ENCODE measurements around the gene NPHP4. TPM values are rescaled to one million over a fixed set of nuclear protein-coding genes. Genes with fewer than 3 reads are reported as not detected.

Gene NPHP4
- total RNA-seq, 1 donor, result 6.5 TPM

DNA sequence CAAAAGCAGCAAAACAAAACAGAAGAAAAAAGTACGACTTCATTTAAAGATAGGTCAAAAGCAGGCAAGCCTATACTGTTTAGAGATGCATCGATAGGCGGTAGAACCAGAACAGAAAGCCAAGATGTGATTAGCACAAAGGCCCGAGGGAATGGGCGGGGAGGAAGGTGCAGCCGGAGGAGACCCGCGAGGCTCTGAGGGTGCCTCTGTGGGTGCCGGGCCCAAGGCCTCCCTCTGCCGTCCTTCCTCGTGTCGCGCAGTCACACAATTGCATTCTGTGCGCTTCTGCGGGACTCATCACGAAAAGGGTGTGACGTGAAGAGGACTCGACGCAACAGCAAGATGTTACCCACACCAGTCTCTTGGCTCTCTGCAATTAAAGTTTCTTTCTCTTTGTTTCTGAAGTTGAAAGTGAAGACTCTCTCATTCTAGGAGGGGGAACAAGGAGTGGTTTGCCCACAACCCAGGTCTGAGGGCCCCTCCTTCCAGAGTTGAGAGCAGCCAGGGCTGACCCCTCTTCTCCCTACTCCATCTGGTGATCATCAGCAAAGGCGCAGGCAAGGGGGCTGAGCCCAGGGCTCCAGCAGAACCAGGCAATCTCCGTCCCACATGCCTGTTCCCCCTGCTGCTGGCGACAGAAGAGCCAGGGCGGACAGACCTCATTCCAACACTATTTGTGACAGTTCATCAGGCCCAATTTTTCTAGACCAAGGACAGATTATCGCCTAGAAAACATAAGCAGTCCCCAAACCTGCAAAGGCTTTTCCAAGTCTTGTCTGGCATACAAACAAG lies 41.0 kb downstream of the NPHP4 start:
- H3K4me3 ChIP-seq (ENCODE audit: low read depth, low read length), result no peak overlapping the region
- no peak for DNase-seq (ENCODE audit: low read depth)
- no peak for TF ChIP-seq CTCF (IDR thresholded peaks at IDR 0.05; ENCODE audit: insufficient read depth, low read depth, low read length)

DNA sequence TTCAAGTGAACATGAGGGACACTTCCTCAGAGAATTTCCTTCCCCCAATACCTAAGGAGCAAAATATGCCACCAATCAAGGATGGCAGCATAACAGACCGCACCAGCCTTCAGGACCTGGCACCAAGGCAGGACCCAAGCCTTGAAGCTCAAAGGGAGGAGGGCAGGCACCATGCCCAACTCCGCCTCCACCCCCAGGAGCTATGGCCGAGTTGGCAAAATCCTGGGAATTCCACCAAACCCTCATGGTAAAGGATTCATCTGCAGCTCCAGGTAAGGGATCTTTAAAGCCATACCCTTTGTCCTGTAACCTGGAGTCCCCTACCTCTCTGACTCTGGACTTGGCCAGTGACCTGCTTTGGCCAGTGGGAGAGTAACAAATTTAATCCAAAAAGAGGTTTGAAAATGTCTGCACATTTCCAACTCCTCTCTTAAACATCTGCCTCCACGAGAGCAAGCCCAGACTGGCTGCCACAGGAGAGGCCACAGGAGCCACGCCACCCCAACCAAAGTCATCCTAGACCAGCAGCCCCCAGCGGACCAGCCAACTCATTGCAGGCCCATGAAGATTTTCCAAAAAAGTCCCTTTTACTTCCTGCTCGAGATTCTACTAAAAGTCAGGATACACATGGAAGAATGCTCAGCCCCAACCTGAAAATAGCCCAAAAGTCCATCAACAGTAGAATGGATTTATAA lies 41.9 kb downstream of the NPHP4 start:
- DNase-seq (ENCODE audit: low read depth), result no peak
- no peak overlapping the region for H3K4me3 ChIP-seq (ENCODE audit: low read depth, low read length)
- TF ChIP-seq CTCF (IDR thresholded peaks at IDR 0.05; ENCODE audit: insufficient read depth, low read depth, low read length), result no peak

DNA sequence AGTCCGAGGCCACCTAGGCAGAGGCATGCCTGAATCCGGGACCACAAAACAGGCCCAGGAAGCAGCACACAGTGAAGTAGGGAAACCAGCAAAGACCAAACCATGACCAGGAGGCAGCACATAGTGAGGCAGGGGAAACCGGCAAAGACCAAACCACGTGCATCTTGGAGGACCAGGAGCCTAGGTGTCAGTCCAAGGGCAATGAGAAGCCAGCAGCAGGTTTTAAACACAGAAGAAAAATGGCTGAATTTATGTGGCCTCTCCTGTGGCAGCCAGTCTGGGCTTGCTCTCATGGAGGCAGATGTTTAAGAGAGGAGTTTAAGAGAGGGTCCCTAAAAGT lies 42.5 kb downstream of the NPHP4 start:
- no peak for DNase-seq (ENCODE audit: low read depth)
- no peak overlapping the region for H3K4me3 ChIP-seq (ENCODE audit: low read depth, low read length)
- no peak for TF ChIP-seq CTCF (IDR thresholded peaks at IDR 0.05; ENCODE audit: insufficient read depth, low read depth, low read length)

- DNase-seq (ENCODE audit: low read depth), result no peak
- peak; percentile 11 for TF ChIP-seq CTCF (IDR thresholded peaks at IDR 0.05; ENCODE audit: insufficient read depth, low read depth, low read length)
- H3K4me3 ChIP-seq (ENCODE audit: low read depth, low read length), result no peak overlapping the region
Observed at GRCh38 chr1:5949085-5949760, 43.0 kb downstream of the NPHP4 start.

DNA sequence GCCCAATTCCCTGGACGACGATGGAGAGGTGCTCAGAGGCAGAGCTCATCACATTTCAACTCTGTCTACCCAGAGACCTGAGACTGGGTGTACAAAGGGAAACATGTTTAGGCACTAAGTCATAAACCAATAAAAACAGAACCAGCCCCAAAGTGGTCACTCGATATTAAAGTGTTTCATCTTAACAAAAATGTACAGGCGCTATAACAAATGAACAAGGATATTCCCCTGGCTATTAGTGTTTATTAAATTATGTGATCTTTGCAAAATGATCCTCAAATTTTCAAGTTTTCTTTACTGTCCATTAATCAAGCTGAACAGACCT lies 43.6 kb downstream of the NPHP4 start:
- no peak overlapping the region for H3K4me3 ChIP-seq (ENCODE audit: low read depth, low read length)
- no peak for DNase-seq (ENCODE audit: low read depth)
- TF ChIP-seq CTCF (IDR thresholded peaks at IDR 0.05; ENCODE audit: insufficient read depth, low read depth, low read length), result no peak

DNA sequence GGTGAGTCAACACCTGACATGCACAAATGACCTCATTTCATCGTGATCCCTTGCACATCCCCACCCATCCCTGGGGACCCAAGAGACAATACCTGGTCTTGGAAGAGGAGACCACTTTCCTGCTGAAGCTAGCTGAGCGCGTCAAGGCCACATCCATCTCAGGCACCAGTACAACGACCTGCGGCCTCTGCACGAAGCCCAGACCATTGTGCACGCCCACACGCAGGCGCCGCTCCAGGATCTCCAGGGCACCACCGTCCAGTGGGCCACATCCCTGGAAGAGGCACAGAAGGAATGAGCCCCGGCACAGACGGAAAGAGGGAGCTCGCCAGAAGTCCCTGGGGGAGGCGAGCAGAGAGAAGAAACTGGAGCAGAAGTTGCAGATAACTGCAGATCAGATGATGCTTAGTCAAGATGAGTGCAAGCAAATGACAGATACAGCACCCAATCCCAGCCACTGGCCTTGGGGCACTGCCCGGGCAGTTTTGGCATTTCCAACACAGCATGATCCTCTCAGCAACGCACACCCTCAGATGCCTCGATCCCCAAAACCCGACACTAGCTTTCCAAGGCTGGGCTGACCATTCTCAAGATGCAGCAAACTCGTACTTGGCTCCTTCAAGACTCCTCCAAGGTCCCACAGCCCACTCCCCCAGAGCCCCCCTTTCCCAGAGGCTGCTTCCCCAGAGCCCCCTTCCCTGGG lies 44.1 kb downstream of the NPHP4 start:
- no peak overlapping the region for H3K4me3 ChIP-seq (ENCODE audit: low read depth, low read length)
- no peak for DNase-seq (ENCODE audit: low read depth)
- no peak for TF ChIP-seq CTCF (IDR thresholded peaks at IDR 0.05; ENCODE audit: insufficient read depth, low read depth, low read length)

Data from fibroblast of villous mesenchyme (primary cell).